Uterus (tissue), 4 donors: Measurements from ENCODE around the gene BMP10. TPM values are rescaled to one million over a fixed set of nuclear protein-coding genes. Genes with fewer than 3 reads are reported as not detected.

Source experiments
- DNase-seq, 2 donors: peaks; one replicate each; pipeline ENCODE4 v3.0.0-alpha.2; 2019 to 2020
- H3K27ac ChIP-seq, 2 donors: fragments of 200-600 bp; sonication (generic); 1 replicate in 1 of 2; 2 replicates in 1 of 2; pipeline ENCODE4 v1.5.1; 2016 to 2018
- H3K27me3 ChIP-seq, 2 donors: fragments of 200-600 bp; sonication (generic); one replicate each; pipeline ENCODE4 v1.5.1; 2018 to 2019; ENCODE audit warnings: control low read depth in 1 of 2
- H3K36me3 ChIP-seq, 2 donors: fragments of 200-600 bp; sonication (generic); one replicate each; pipeline ENCODE4 v1.5.1; 2019; ENCODE audit warnings: control low read depth in 1 of 2
- H3K4me1 ChIP-seq, 2 donors: fragments of 200-600 bp; sonication (generic); one replicate each; pipeline ENCODE4 v1.5.1; 2018 to 2019; ENCODE audit warnings: control low read depth in 1 of 2
- H3K4me3 ChIP-seq, 2 donors: fragments of 200-600 bp; sonication (generic); 1 replicate in 1 of 2; 2 replicates in 1 of 2; pipeline ENCODE4 v1.5.1; 2018 to 2019; ENCODE audit warnings: mild to moderate bottlenecking in 1 of 2
- H3K9me3 ChIP-seq, 2 donors: fragments of 200-600 bp; sonication (generic); one replicate each; pipeline ENCODE4 v1.5.1; 2019; ENCODE audit warnings: control low read depth in 1 of 2
- CTCF ChIP-seq, 4 experiments: fragments of 200-600 bp in 2 of 4; fragments of 450-650 bp in 2 of 4; sonication (generic) in 2 of 4; IDR thresholded peaks; one replicate each; pipeline ENCODE4 v1.5.1; 2016 to 2019; ENCODE audit warnings: antibody characterized with exemption in 4 of 4, mild to moderate bottlenecking in 2 of 4, moderate library complexity in 1 of 4
- POLR2A ChIP-seq, 2 donors: fragments of 450-650 bp; IDR thresholded peaks; one replicate each; pipeline ENCODE4 v1.6.1; 2016; ENCODE audit warnings: antibody characterized with exemption in 2 of 2, mild to moderate bottlenecking in 1 of 2, moderate library complexity in 1 of 2
- intact Hi-C: fragments of 100-400 bp; cut with DNase I; formaldehyde crosslinking; loops from one replicate; pipeline ENCODE4 v1.15.1; 2023; ENCODE audit warnings: low total_unique reads
- total RNA-seq, 4 donors: library from RNA; depleted of rRNA in 3 of 4; stranded (reverse); fragments of >200 nt in 3 of 4; gene quantifications; one replicate each; pipeline versions ENCODE4 v1.1.0 to v1.2.4, GENCODE V29; 2014 to 2023
- donor health status: DM: yes; HTN: yes; CAD: no.

Gene BMP10
- total RNA-seq, 4 donors from 2014 or later: not detected

- no peak for DNase-seq
- no peak overlapping the region for H3K4me3 ChIP-seq
- intact Hi-C loops: loop anchor here (5.0 kb wide), 1 partner anchor 168 kb away; no protein-coding TSS in a partner anchor
- no peaks in the 10 kb centered on the region for H3K4me1 ChIP-seq
- no peaks in the 10 kb centered on the region for H3K9me3 ChIP-seq
- TF ChIP-seq POLR2A (IDR thresholded peaks at IDR 0.05): no peak
- TF ChIP-seq CTCF (IDR thresholded peaks at IDR 0.05): no peak
- no peak overlapping the region for H3K27ac ChIP-seq
- no peaks in the 10 kb centered on the region for H3K27me3 ChIP-seq
- H3K36me3 ChIP-seq: no peaks in the 10 kb centered on the region
These were observed 44.2 kb upstream of the BMP10 start for GRCh38 chr2:68915393-68915792.

DNA sequence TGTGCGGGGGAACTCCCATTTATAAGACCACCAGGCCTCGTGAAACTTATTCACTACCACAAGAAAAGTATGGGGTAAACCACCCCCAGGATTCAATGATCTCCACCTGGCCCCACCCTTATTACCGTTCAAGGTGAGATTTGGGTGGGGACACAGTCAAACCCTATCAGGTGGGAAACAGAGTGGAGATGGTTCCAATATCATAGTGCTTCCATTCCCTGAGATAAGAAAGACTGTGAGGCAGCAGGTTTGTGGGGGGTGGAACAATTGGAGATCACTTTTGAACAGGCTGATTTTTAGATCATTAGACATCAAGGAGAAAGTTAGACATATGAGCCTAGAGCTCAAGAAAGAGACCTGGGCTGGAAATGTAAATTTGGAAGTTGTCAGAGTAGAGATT is 42.2 kb upstream of the BMP10 start:
- no peak for DNase-seq
- TF ChIP-seq CTCF (IDR thresholded peaks at IDR 0.05): no peak
- no peak for TF ChIP-seq POLR2A (IDR thresholded peaks at IDR 0.05)

GRCh38 chr2:68912732-68913131 is 41.5 kb upstream of the BMP10 start:
- TF ChIP-seq POLR2A (IDR thresholded peaks at IDR 0.05) (no peak), CTCF (IDR thresholded peaks at IDR 0.05) (no peak)
- no peak overlapping the region for H3K27ac ChIP-seq
- H3K27me3 ChIP-seq: no peaks in the 10 kb centered on the region
- H3K36me3 ChIP-seq: no peaks in the 10 kb centered on the region
- H3K4me1 ChIP-seq: no peaks in the 10 kb centered on the region
- intact Hi-C loops: no loop called here
- no peak for DNase-seq
- H3K9me3 ChIP-seq: no peaks in the 10 kb centered on the region
- H3K4me3 ChIP-seq: no peak overlapping the region

More for the DNA sequence above, 42.2 kb upstream of the BMP10 start:
- Histone ChIP-seq H3K4me1 (no peaks in the 10 kb centered on the region), H3K4me3 (no peak overlapping the region), H3K36me3 (no peaks in the 10 kb centered on the region), H3K27ac (no peak overlapping the region), H3K9me3 (no peaks in the 10 kb centered on the region), H3K27me3 (no peaks in the 10 kb centered on the region)
- intact Hi-C loops: no loop called here

DNA sequence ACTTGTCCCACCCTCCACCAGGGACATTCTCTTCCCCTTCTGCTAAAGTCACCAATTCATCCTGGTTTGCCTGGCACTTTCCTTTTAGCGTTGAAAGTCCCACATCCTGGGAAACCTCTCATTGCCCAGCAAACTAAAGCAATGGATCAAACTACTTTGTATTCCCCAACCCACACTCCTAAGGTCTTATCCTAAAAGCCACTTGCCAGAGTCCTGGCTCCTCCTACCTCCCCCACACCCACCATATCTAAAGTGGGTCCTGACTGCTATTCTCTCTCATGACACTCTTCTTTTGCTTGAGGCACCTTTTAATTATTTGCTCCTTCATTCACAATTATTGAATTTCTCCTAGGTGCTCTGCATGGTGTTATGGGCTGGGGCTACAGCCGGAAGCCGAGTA is 40.9 kb upstream of the BMP10 start:
- H3K4me3 ChIP-seq: no peak overlapping the region
- no peaks in the 10 kb centered on the region for H3K9me3 ChIP-seq
- no peaks in the 10 kb centered on the region for H3K27me3 ChIP-seq
- H3K4me1 ChIP-seq: no peaks in the 10 kb centered on the region
- DNase-seq: no peak
- H3K36me3 ChIP-seq: no peaks in the 10 kb centered on the region
- intact Hi-C loops: no loop called here
- TF ChIP-seq POLR2A (IDR thresholded peaks at IDR 0.05) (no peak), CTCF (IDR thresholded peaks at IDR 0.05) (no peak)
- no peak overlapping the region for H3K27ac ChIP-seq

DNA sequence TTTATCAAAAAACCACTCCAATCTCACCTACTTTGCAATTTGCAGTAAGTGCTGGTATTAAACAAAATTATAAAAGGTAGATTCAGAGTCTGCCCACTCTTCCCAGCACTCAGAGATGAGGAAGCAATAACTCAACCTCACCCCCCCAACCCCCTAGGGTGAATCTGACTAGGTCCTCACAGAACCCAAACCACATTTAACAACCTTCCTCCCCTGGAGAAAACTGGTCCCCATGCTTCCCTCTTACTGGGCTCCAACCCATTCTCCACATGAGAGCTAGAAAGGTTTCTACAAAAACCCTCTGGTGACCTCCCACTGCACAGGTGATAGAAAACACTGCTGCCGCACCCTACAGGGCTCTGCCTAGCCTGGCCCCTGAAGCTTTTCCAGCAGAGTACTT is 40.5 kb upstream of the BMP10 start:
- Histone ChIP-seq H3K4me1 (no peaks in the 10 kb centered on the region), H3K27ac (no peak overlapping the region), H3K9me3 (no peaks in the 10 kb centered on the region), H3K4me3 (no peak overlapping the region), H3K27me3 (no peaks in the 10 kb centered on the region), H3K36me3 (no peaks in the 10 kb centered on the region)
- no peak for DNase-seq
- intact Hi-C loops: no loop called here
- no peak for TF ChIP-seq CTCF (IDR thresholded peaks at IDR 0.05)
- no peak for TF ChIP-seq POLR2A (IDR thresholded peaks at IDR 0.05)
